ENCODE measurements around the gene BOK.
A peak's percentile ranks its signal among the peaks of the same experiment; 100 is the strongest.

BOK gene

GRCh38 chr2:241601841-241602240 is 43.3 kb downstream of the BOK start:
- DNase-seq (ENCODE audit: low spot score) = no peak

- no peak for DNase-seq (ENCODE audit: low spot score)
These were observed 44.2 kb downstream of the BOK start for GRCh38 chr2:241602720-241603119.

- DNase-seq (ENCODE audit: low spot score) = no peak
These were observed 45.1 kb downstream of the BOK start for GRCh38 chr2:241603686-241604085.

- no peak for DNase-seq (ENCODE audit: low spot score)
These were observed 47.6 kb downstream of the BOK start for GRCh38 chr2:241606186-241606585.

GRCh38 chr2:241607162-241607885 is 48.8 kb downstream of the BOK start:
- no peak for DNase-seq (ENCODE audit: low spot score)

- DNase-seq (ENCODE audit: low spot score) = no peak
These were observed 50.3 kb downstream of the BOK start for GRCh38 chr2:241608881-241609280.

GRCh38 chr2:241609859-241610793 is 51.6 kb downstream of the BOK start:
- DNase-seq (ENCODE audit: low spot score) = peak; percentile 86

GRCh38 chr2:241611062-241611461 is 52.5 kb downstream of the BOK start:
- no peak for DNase-seq (ENCODE audit: low spot score)

GRCh38 chr2:241612156-241613016 is 53.8 kb downstream of the BOK start:
- DNase-seq (ENCODE audit: low spot score) = no peak

- DNase-seq (ENCODE audit: low spot score) = no peak
These were observed 54.7 kb downstream of the BOK start for GRCh38 chr2:241613017-241613780.

- no peak for DNase-seq (ENCODE audit: low spot score)
These were observed 56.5 kb downstream of the BOK start for GRCh38 chr2:241615041-241615440.

- DNase-seq (ENCODE audit: low spot score) = no peak
These were observed 57.0 kb downstream of the BOK start for GRCh38 chr2:241615522-241616052.

- no peak for DNase-seq (ENCODE audit: low spot score)
These were observed 57.9 kb downstream of the BOK start for GRCh38 chr2:241616168-241617125.

GRCh38 chr2:241617431-241618154 is 59.0 kb downstream of the BOK start:
- peak; percentile 65 for DNase-seq (ENCODE audit: low spot score)

GRCh38 chr2:241618296-241618805 is 59.8 kb downstream of the BOK start:
- DNase-seq (ENCODE audit: low spot score) = peak; percentile 42

- DNase-seq (ENCODE audit: low spot score) = no peak
These were observed 60.3 kb downstream of the BOK start for GRCh38 chr2:241618829-241619228.

- no peak for DNase-seq (ENCODE audit: low spot score)
These were observed 61.3 kb downstream of the BOK start for GRCh38 chr2:241619597-241620418.

- no peak for DNase-seq (ENCODE audit: low spot score)
These were observed 61.8 kb downstream of the BOK start for GRCh38 chr2:241620419-241620769.
